BLaER1 treated with 17β-estradiol and CSF1 and Interleukin-3, amounts not matched to agents 10 nM and 100 nM (cell line): ENCODE data around the gene UBN2.
A peak's percentile ranks its signal among the peaks of the same experiment; 100 is the strongest.

Source experiments
- H3K27ac ChIP-seq, 11 experiments: shearing (Covaris generic); formaldehyde crosslinking; 2 replicates each; pipeline ENCODE4 v1.8.1; 2022
- H3K27me3 ChIP-seq, 11 experiments: shearing (Covaris generic); formaldehyde crosslinking; 2 replicates each; pipeline ENCODE4 v1.8.1; 2022
- H3K36me3 ChIP-seq, 11 experiments: shearing (Covaris generic); formaldehyde crosslinking; 2 replicates each; pipeline ENCODE4 v1.8.1; 2022
- H3K4me1 ChIP-seq, 10 experiments: shearing (Covaris generic); formaldehyde crosslinking; 2 replicates each; pipeline ENCODE4 v1.8.1; 2022
- H3K4me2 ChIP-seq, 11 experiments: shearing (Covaris generic); formaldehyde crosslinking; 2 replicates each; pipeline ENCODE4 v1.8.1; 2022
- H3K4me3 ChIP-seq, 10 experiments: shearing (Covaris generic); formaldehyde crosslinking; 2 replicates each; pipeline ENCODE4 v1.8.1; 2022
- H3K9ac ChIP-seq, 11 experiments: shearing (Covaris generic); formaldehyde crosslinking; 2 replicates each; pipeline ENCODE4 v1.8.1; 2022
- H3K9me3 ChIP-seq, 11 experiments: shearing (Covaris generic); formaldehyde crosslinking; replicated peaks in 1 of 11; 2 replicates each; pipeline ENCODE4 v1.8.1; 2022
- H4K20me1 ChIP-seq, 11 experiments: shearing (Covaris generic); formaldehyde crosslinking; 2 replicates each; pipeline ENCODE4 v1.8.1; 2022
- Cebpa-rat ChIP-seq, 11 experiments: shearing (Covaris generic); IDR thresholded peaks; 2 replicates each; pipeline ENCODE4 v1.8.1; 2022

Gene UBN2

DNA sequence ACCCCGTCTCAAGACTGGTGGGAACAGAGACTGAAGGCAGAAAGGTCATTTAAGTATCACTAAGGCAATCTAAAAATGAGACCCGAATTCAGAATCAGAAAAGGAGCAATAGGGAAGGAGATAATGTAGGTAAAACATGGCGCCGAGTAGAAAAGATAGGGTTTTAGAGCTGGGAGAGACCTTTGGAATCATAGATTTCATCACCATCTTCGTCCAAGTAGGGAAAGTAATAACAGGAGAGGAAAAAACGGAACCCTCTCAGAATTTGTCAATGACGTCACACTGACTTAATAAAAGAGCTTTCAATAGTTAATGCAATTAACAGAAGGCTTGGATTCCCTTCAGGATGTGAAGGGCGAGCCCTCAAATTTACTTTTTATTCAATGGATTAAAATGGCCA is 1.0 kb upstream of the UBN2 start:
- H3K9ac ChIP-seq: peak overlapping the region in 9 of 11 experiments; percentile 86 to 93 (median 90); a peak in 13 of 22 replicates

DNA sequence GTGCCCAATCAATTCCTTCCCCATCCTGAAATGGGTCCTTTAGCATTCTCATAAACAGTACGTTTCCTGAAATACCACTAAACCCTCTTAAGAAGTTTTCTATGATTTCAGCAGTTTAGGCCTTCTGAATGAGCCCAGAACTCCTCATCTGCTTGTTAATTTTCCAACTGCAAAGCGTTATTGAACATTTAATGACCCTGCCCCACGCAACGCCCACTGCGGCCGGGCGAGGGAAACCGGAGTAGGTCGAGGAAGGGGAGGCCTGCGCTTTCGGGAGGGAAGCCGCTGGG is 608 bp upstream of the UBN2 start:
- Histone ChIP-seq H3K27me3 (peaks cover 0 to 26% (median 18%) of the 10 kb centered on the region in 11 experiments; a peak in 17 of 22 replicates), H3K4me3 (peak overlapping the region; percentile 92 to 100 (median 98)), H3K4me1 (peaks cover 8 to 26% (median 21%) of the 10 kb centered on the region in 10 experiments; a peak in 19 of 20 replicates), H4K20me1 (peaks cover 4 to 40% (median 33%) of the 10 kb centered on the region in 11 experiments; a peak in 17 of 22 replicates), H3K9ac (peak overlapping the region; percentile 86 to 93 (median 90)), H3K36me3 (no peaks in the 10 kb centered on the region), H3K4me2 (peak overlapping the region; percentile 63 to 99 (median 86)), H3K27ac (peak overlapping the region; percentile 75 to 89 (median 84); a peak in 20 of 22 replicates), H3K9me3 (peaks cover 7 to 9% (median 8%) of the 10 kb centered on the region in 11 experiments)
- no peak for TF ChIP-seq Cebpa-rat (IDR thresholded peaks at IDR 0.05)

More for the DNA sequence above, 1.0 kb upstream of the UBN2 start:
- H3K4me2 ChIP-seq: peak overlapping the region; percentile 63 to 99 (median 86)
- peaks cover 0 to 26% (median 18%) of the 10 kb centered on the region in 11 experiments; a peak in 17 of 22 replicates for H3K27me3 ChIP-seq
- peak overlapping the region in 4 of 11 experiments; percentile 77 to 89 (median 88); a peak in 9 of 22 replicates for H3K27ac ChIP-seq
- no peak for TF ChIP-seq Cebpa-rat (IDR thresholded peaks at IDR 0.05)
- H3K4me3 ChIP-seq: peak overlapping the region; percentile 92 to 100 (median 98)
- peaks cover 8 to 26% (median 21%) of the 10 kb centered on the region in 10 experiments; a peak in 19 of 20 replicates for H3K4me1 ChIP-seq
- peaks cover 4 to 36% (median 30%) of the 10 kb centered on the region in 11 experiments; a peak in 17 of 22 replicates for H4K20me1 ChIP-seq
- H3K36me3 ChIP-seq: no peaks in the 10 kb centered on the region
- peaks cover 11 to 13% (median 12%) of the 10 kb centered on the region in 11 experiments for H3K9me3 ChIP-seq

DNA sequence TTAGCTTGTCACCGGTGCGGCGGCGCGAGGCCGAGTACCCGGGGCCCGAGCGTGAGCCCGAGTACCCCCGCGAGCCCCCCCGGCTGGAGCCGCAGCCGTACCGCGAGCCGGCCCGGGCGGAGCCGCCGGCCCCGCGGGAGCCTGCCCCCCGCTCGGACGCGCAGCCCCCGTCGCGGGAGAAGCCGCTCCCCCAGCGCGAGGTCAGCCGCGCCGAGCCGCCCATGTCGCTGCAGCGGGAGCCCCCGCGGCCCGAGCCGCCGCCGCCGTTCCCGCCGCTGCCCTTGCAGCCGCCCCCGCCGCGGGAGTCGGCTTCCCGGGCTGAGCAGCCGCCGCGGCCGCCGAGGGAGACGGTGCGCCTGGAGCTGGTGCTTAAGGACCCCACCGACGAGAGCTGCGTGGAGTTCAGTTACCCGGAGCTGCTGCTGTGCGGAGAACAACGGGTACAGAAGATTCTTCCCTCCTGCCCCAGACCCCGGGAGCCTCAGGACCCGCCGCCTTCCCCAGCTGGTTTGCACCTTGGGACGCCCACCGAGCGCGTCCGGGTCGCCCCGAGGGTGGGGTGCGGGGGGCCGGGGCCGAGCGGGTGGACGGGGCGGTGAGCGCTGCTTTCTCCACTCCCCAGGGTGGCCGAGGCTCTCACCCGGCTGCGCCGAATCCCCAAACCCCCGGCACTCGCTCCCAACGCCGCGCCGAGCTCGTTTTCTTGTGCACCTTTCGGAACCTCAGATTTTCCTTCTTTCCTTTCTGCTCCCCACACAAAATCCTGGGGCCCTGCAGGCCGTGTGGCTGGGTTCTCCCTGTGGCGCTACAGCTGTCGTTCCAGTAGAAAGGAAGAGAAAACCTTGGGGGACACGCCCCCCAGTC is 708 bp downstream of the UBN2 start:
- Histone ChIP-seq H3K27me3 (peaks cover 0 to 26% (median 18%) of the 10 kb centered on the region in 11 experiments; a peak in 17 of 22 replicates), H4K20me1 (peaks cover 4 to 48% (median 40%) of the 10 kb centered on the region in 11 experiments; a peak in 18 of 22 replicates), H3K9me3 (no peaks in the 10 kb centered on the region), H3K27ac (peak overlapping the region; percentile 75 to 89 (median 84)), H3K9ac (peak overlapping the region; percentile 86 to 93 (median 90)), H3K4me2 (peak overlapping the region; percentile 86 to 99 (median 95)), H3K4me3 (peak overlapping the region; percentile 92 to 100 (median 98)), H3K4me1 (peaks cover 8 to 26% (median 21%) of the 10 kb centered on the region in 10 experiments; a peak in 19 of 20 replicates), H3K36me3 (peaks cover 0 to under 1% (median 0%) of the 10 kb centered on the region in 11 experiments; a peak in 3 of 22 replicates)
- no peak for TF ChIP-seq Cebpa-rat (IDR thresholded peaks at IDR 0.05)

DNA sequence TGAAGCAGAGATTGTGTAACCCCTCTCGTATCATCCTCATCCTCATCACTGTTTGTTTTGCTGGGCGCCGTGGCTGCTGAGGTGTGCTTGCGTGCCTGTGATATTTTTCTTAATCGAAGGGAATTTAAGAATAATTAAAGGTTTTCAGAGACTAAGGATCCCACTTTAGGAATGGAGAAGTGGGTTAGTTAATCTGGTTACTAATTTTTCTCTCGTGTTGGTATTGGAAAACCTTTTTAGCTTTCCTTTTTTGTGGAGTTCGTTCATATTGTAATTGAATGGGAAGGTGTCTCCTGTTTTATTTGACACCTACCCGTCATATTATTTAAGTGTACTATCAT is 1.3 kb downstream of the UBN2 start:
- peak overlapping the region; percentile 92 to 100 (median 98) for H3K4me3 ChIP-seq
- peak in 8 of 11 experiments; percentile 37 to 85 (median 59); a peak in 11 of 22 replicates for TF ChIP-seq Cebpa-rat (IDR thresholded peaks at IDR 0.05)
- peak overlapping the region; percentile 86 to 99 (median 95) for H3K4me2 ChIP-seq
- no peaks in the 10 kb centered on the region for H3K9me3 ChIP-seq
- H4K20me1 ChIP-seq: peaks cover 4 to 48% (median 40%) of the 10 kb centered on the region in 11 experiments; a peak in 18 of 22 replicates
- peaks cover 5 to 7% (median 6%) of the 10 kb centered on the region in 11 experiments for H3K36me3 ChIP-seq
- H3K27me3 ChIP-seq: peaks cover 0 to 26% (median 18%) of the 10 kb centered on the region in 11 experiments; a peak in 17 of 22 replicates
- H3K27ac ChIP-seq: peak overlapping the region in 4 of 11 experiments; percentile 76 to 89 (median 88); a peak in 7 of 22 replicates
- H3K9ac ChIP-seq: peak overlapping the region; percentile 86 to 93 (median 90)
- H3K4me1 ChIP-seq: peaks cover 8 to 26% (median 21%) of the 10 kb centered on the region in 10 experiments; a peak in 19 of 20 replicates

DNA sequence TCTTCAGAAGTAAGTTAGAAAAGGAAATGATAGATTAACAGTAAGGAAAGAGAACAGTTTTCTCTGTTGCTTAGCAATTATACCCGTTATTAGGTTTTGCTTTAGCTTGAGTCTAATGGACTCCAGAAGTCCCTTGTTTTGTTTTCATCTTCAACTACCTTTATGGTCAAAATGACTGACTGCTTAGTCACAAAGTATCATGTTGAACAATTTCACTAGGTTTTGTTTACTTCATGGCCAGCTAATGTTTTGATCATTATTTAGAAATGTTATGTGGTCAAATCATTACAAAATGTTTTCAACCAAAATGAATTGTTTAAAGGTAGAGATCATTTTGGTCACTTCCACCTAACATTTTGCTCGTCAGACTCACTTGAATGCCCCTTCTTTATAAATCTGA is 1.9 kb downstream of the UBN2 start:
- peaks cover 4 to 48% (median 40%) of the 10 kb centered on the region in 11 experiments; a peak in 18 of 22 replicates for H4K20me1 ChIP-seq
- peak overlapping the region; percentile 92 to 100 (median 98); a peak in 15 of 20 replicates for H3K4me3 ChIP-seq
- H3K27me3 ChIP-seq: peaks cover 0 to 26% (median 18%) of the 10 kb centered on the region in 11 experiments; a peak in 17 of 22 replicates
- peaks cover 11 to 13% (median 11%) of the 10 kb centered on the region in 11 experiments for H3K36me3 ChIP-seq
- H3K4me2 ChIP-seq: peak overlapping the region; percentile 86 to 99 (median 95); a peak in 21 of 22 replicates
- peak overlapping the region in 5 of 11 experiments; percentile 88 to 91 (median 90); a peak in 5 of 22 replicates for H3K9ac ChIP-seq
- H3K27ac ChIP-seq: no peak overlapping the region; a peak in 1 of 22 replicates
- H3K9me3 ChIP-seq: no peaks in the 10 kb centered on the region
- TF ChIP-seq Cebpa-rat (IDR thresholded peaks at IDR 0.05): no peak
- peaks cover 8 to 26% (median 21%) of the 10 kb centered on the region in 10 experiments; a peak in 19 of 20 replicates for H3K4me1 ChIP-seq

DNA sequence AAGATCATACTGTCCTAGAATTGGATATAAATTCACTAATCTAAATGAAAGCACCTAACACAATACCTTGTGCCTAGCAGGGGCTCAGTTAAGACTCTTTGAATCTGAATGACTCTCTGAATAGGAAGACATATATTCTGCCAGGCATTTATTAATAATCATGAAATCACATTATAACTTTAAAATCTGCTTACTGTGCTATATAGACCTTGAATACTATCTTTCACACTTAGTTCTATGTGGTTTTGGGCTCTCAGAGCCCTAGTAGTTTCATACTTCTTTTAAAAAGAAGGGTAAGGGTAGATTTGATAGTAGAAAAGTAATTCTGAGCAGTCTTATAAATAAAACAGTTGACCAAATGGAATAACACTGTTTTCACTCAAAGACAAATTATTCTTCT is 10.2 kb downstream of the UBN2 start:
- Histone ChIP-seq H4K20me1 (peaks cover 0 to 4% (median 0%) of the 10 kb centered on the region in 11 experiments; a peak in 4 of 22 replicates), H3K9me3 (no peaks in the 10 kb centered on the region), H3K27me3 (no peaks in the 10 kb centered on the region), H3K9ac (no peak overlapping the region), H3K4me3 (no peak overlapping the region), H3K4me1 (no peaks in the 10 kb centered on the region), H3K36me3 (peaks cover 84 to 96% (median 93%) of the 10 kb centered on the region in 11 experiments), H3K4me2 (no peak overlapping the region), H3K27ac (no peak overlapping the region)
- no peak for TF ChIP-seq Cebpa-rat (IDR thresholded peaks at IDR 0.05)

DNA sequence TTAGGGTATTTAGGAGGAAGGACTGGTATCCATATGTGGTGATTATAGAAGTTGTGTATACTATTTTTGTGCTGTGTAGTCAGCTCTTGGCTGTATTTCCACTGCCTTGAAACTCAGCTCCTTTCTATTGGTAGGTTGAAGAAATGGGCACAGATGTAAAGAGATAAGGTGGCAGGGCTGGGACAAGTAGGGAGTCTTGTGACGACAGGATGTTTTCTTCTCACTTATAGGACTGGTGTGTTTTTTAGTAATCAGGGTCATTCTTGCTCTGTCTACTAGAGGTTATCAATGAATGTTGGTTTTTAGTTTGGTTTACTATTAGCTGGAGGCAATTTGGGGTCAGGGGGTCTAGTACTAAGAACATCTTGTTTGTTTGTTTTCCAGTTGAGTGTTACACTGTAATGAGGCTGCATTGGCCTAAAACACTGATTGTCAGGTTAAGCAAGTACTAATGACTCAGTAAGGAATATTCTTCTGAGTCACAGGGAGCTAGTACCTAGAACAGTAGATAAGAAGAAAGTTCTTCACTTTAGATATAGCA is 11.8 kb downstream of the UBN2 start:
- peaks cover 82 to 100% (median 95%) of the 10 kb centered on the region in 11 experiments for H3K36me3 ChIP-seq
- H4K20me1 ChIP-seq: peaks cover 0 to 7% (median 0%) of the 10 kb centered on the region in 11 experiments; a peak in 2 of 22 replicates
- TF ChIP-seq Cebpa-rat (IDR thresholded peaks at IDR 0.05): no peak
- H3K27ac ChIP-seq: no peak overlapping the region
- H3K4me1 ChIP-seq: no peaks in the 10 kb centered on the region
- H3K9ac ChIP-seq: no peak overlapping the region
- H3K4me2 ChIP-seq: no peak overlapping the region
- no peaks in the 10 kb centered on the region for H3K27me3 ChIP-seq
- no peak overlapping the region for H3K4me3 ChIP-seq
- H3K9me3 ChIP-seq: no peaks in the 10 kb centered on the region

DNA sequence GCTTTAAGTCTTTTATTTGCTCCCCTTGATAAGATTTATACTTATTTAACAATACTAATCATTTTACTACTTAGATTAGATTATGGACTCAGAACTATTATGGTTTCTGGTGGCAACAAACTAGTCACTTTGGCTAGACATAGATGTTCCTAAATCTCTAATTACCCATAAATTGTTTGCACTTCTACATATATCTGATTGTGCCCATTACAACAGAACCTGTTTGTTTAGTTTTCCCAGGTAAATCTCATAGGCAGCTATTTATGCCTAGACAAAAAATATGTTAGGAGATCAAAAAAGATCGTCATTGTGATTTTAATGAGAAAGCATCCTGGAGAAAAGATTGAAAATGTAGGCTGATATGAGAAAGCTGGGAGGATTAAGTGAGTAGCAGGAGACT is 14.4 kb downstream of the UBN2 start:
- Histone ChIP-seq H3K9me3 (no peaks in the 10 kb centered on the region), H3K4me2 (no peak overlapping the region), H3K4me3 (no peak overlapping the region), H3K27me3 (no peaks in the 10 kb centered on the region), H3K36me3 (peaks cover 76 to 100% (median 92%) of the 10 kb centered on the region in 11 experiments), H3K27ac (no peak overlapping the region), H3K4me1 (no peaks in the 10 kb centered on the region), H3K9ac (no peak overlapping the region), H4K20me1 (peaks cover 0 to 9% (median 0%) of the 10 kb centered on the region in 11 experiments; a peak in 2 of 22 replicates)
- no peak for TF ChIP-seq Cebpa-rat (IDR thresholded peaks at IDR 0.05)
